ENCODE results near the gene ZBTB39.

DNA sequence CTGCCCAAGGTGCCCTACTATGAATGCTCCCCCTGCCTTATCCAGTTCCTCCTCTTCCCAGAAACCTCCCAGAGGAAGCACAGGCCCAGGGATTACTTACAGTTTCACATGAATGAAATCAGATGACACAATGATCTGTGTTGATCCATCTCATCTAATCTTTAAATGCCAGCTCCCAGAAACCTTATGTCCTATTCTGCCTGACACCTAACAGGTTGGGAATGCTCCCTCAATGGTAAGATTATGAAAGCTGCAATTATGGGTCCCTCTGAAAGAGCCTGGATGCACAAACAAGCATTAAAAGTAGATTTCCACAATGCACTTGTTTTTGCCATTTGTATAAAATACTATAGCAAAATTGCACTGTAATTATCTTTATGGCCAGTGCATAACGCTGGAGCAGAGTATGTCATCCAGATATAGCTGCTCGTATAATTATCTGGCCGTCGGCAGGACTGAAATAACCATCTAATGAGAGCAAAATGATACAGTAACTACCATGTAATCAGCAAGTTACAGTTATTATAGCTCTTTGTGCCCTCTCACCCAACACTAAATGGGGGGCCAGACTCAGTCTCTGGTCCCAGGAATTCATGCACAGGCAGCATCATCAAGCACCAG lies 4.4 kb upstream of the ZBTB39 start:
- TF ChIP-seq, protein P1, sequence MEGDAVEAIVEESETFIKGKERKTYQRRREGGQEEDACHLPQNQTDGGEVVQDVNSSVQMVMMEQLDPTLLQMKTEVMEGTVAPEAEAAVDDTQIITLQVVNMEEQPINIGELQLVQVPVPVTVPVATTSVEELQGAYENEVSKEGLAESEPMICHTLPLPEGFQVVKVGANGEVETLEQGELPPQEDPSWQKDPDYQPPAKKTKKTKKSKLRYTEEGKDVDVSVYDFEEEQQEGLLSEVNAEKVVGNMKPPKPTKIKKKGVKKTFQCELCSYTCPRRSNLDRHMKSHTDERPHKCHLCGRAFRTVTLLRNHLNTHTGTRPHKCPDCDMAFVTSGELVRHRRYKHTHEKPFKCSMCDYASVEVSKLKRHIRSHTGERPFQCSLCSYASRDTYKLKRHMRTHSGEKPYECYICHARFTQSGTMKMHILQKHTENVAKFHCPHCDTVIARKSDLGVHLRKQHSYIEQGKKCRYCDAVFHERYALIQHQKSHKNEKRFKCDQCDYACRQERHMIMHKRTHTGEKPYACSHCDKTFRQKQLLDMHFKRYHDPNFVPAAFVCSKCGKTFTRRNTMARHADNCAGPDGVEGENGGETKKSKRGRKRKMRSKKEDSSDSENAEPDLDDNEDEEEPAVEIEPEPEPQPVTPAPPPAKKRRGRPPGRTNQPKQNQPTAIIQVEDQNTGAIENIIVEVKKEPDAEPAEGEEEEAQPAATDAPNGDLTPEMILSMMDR (conservative IDR thresholded peaks at IDR 0.05; ENCODE audit: low read depth, low read length): no peak
- TF ChIP-seq EZH2 (IDR thresholded peaks at IDR 0.05; ENCODE audit: low read length, unreplicated experiment): no peak
